GM12878 (cell line): ENCODE data around the gene CDH4.

Experiments used
- CTCF ChIP-seq, 3 experiments: IDR thresholded peaks in 2 of 3; conservative IDR thresholded peaks in 1 of 3; 2 replicates each; pipeline ENCODE4 v1.5.1; 2011; ENCODE audit warnings: low read depth in 3 of 3, low read length in 3 of 3, mild to moderate bottlenecking in 3 of 3, control low read depth in 2 of 3, moderate library complexity in 2 of 3, inconsistent platforms in 1 of 3, mixed read lengths in 1 of 3; ENCODE audit not compliant: control insufficient read depth in 2 of 3, insufficient read depth in 1 of 3; ENCODE audit errors: extremely low read depth in 1 of 3
- EGR1 ChIP-seq, 2 experiments: IDR thresholded peaks; 1 replicate in 1 of 2; 2 replicates in 1 of 2; pipeline ENCODE4 v1.6.1; 2011 to 2012; ENCODE audit warnings: low read depth in 2 of 2, low read length in 2 of 2, borderline replicate concordance in 1 of 2, mild to moderate bottlenecking in 1 of 2, moderate library complexity in 1 of 2
- ZBTB33 ChIP-seq: fragments of 450-650 bp; IDR thresholded peaks from 2 replicates; pipeline ENCODE4 v1.6.1; 2017; ENCODE audit warnings: mild to moderate bottlenecking

- no peak for TF ChIP-seq CTCF (IDR thresholded peaks at IDR 0.05 in 2 of 3, conservative IDR thresholded peaks at IDR 0.05 in 1 of 3; ENCODE audit: control insufficient read depth in 2 of 3, extremely low read depth in 1 of 3, insufficient read depth in 1 of 3, low read depth in 3 of 3, low read length in 3 of 3)
- TF ChIP-seq EGR1 (IDR thresholded peaks at IDR 0.05; ENCODE audit: borderline replicate concordance in 1 of 2, low read depth in 2 of 2, low read length in 2 of 2): no peak
- no peak for TF ChIP-seq ZBTB33
Observed at GRCh38 chr20:61871913-61872312, 619.9 kb downstream of the CDH4 start.
